ENCODE results near the gene CCDC167.
"Not testable (repeated sequence)": the region's sequence is repeated elsewhere in the genome, so short reads cannot be mapped to it uniquely, and the experiment has no call there.

CCDC167 gene

DNA sequence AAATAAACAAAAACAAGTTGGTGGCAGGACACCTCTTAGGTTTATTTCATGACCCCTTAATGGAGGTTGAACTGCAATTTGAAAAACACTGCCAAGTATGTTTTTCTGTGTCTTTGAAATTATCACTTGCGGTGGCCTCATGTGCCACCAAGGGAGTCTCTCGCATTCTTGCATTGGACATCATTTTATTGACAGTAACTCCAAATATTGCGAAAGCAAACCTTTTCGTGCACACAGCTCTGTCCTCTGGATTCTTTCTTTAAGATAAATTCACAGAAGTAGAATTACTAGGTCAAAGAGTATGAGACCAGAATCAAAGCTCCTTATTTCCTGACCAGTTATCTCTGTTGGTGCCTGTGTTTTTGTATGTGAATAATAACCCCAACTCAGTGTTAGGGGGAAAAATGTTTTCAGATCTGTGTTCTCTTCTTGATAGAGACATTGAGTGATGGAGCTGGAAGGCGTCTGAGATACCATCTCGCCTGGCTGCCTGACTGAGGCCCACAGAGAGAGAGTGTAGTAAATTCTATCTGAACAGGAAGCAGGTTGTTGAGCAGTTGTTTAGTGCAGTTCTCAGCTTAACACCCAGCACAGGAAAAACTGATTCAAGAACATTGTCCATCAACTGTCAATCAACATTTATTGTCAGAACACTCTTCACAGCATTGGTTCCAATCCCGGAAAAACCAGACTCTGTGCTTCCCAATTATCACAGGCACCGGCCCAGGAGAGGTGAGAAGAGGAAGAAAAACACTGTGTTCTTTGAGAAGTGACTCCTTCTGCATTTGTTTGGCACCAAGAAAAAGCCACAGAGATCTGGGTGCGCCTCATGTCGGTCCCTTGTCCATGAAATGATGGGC lies 2.2 kb upstream of the CCDC167 start:
- TF ChIP-seq, protein P1, sequence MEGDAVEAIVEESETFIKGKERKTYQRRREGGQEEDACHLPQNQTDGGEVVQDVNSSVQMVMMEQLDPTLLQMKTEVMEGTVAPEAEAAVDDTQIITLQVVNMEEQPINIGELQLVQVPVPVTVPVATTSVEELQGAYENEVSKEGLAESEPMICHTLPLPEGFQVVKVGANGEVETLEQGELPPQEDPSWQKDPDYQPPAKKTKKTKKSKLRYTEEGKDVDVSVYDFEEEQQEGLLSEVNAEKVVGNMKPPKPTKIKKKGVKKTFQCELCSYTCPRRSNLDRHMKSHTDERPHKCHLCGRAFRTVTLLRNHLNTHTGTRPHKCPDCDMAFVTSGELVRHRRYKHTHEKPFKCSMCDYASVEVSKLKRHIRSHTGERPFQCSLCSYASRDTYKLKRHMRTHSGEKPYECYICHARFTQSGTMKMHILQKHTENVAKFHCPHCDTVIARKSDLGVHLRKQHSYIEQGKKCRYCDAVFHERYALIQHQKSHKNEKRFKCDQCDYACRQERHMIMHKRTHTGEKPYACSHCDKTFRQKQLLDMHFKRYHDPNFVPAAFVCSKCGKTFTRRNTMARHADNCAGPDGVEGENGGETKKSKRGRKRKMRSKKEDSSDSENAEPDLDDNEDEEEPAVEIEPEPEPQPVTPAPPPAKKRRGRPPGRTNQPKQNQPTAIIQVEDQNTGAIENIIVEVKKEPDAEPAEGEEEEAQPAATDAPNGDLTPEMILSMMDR (conservative IDR thresholded peaks at IDR 0.05; ENCODE audit: low read depth, low read length) = no peak
- Histone ChIP-seq H3K4me2 (no peak overlapping the region), H3K79me2 (ENCODE audit: insufficient read depth, low read depth) (no peaks in the 10 kb centered on the region; the same call in 1 of the 2 replicates), H3K4me1 (ENCODE audit: low read depth, poor library complexity, severe bottlenecking) (peaks cover 12% of the 10 kb centered on the region), H4K20me1 (ENCODE audit: insufficient read depth) (no peaks in the 10 kb centered on the region), H3K4me3 (IDR thresholded peaks at IDR 0.05; ENCODE audit: insufficient read depth, low read depth, low read length) (no peak overlapping the region), H2AFZ (ENCODE audit: low read depth) (no peak overlapping the region), H3K36me3 (ENCODE audit: insufficient read depth) (no peaks in the 10 kb centered on the region), H3K27ac (no peak overlapping the region), H3K27me3 (ENCODE audit: insufficient read depth, low read depth) (no peaks in the 10 kb centered on the region), H3K9ac (no peak overlapping the region)

DNA sequence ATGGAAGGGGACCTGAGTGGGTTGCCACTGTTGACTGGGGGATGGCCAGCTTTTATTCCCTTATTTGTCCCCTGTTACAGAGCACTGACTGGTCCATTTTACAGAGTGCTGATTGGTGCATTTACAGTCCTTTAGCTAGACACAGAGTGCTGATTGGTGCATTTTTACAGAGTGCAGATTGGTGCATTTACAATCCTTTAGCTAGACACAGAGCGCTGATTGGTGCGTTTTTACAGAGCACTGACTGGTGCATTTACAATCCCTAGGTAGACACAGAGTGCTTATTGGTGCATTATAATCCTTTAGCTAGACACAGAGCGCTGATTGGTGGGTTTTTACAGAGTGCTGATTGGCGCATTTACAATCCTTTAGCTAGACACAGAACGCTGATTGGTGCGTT lies 1.2 kb upstream of the CCDC167 start:
- not testable (repeated sequence) for H3K9ac ChIP-seq; H3K4me3 ChIP-seq (IDR thresholded peaks at IDR 0.05; ENCODE audit: insufficient read depth, low read depth, low read length); H3K27ac ChIP-seq; H3K4me2 ChIP-seq; H2AFZ ChIP-seq (ENCODE audit: low read depth); H3K27me3 ChIP-seq (ENCODE audit: insufficient read depth, low read depth); H3K36me3 ChIP-seq (ENCODE audit: insufficient read depth); H3K79me2 ChIP-seq (ENCODE audit: insufficient read depth, low read depth); H4K20me1 ChIP-seq (ENCODE audit: insufficient read depth)
- peaks cover 12% of the 10 kb centered on the region for H3K4me1 ChIP-seq (ENCODE audit: low read depth, poor library complexity, severe bottlenecking)

DNA sequence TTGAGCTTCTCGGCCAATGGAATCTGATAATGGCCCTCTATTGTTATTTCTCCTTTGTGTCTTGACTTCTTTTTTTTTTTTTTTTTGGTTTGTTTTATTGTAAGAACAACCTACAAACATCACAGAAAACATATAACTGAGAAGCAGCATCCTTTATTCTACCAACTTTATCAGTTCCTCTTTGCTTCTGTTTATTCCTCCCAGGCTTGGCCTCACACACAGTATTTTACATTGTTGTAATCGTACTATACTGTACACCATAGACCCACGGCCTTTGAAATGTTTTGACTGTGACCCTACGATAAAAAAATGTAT lies 558 bp upstream of the CCDC167 start:
- Histone ChIP-seq H3K27me3 (ENCODE audit: insufficient read depth, low read depth) (no peaks in the 10 kb centered on the region), H2AFZ (ENCODE audit: low read depth) (peak overlapping the region; percentile 38), H4K20me1 (ENCODE audit: insufficient read depth) (no peaks in the 10 kb centered on the region), H3K36me3 (ENCODE audit: insufficient read depth) (no peaks in the 10 kb centered on the region), H3K4me2 (peak overlapping the region; percentile 75; the same call in 1 of the 2 replicates), H3K4me3 (IDR thresholded peaks at IDR 0.05; ENCODE audit: insufficient read depth, low read depth, low read length) (no peak overlapping the region), H3K9ac (no peak overlapping the region; the same call in 1 of the 2 replicates), H3K79me2 (ENCODE audit: insufficient read depth, low read depth) (no peaks in the 10 kb centered on the region; the same call in 1 of the 2 replicates), H3K4me1 (ENCODE audit: low read depth, poor library complexity, severe bottlenecking) (peaks cover 12% of the 10 kb centered on the region), H3K27ac (no peak overlapping the region)
- TF ChIP-seq, protein P1 (conservative IDR thresholded peaks at IDR 0.05; ENCODE audit: low read depth, low read length) = no peak

DNA sequence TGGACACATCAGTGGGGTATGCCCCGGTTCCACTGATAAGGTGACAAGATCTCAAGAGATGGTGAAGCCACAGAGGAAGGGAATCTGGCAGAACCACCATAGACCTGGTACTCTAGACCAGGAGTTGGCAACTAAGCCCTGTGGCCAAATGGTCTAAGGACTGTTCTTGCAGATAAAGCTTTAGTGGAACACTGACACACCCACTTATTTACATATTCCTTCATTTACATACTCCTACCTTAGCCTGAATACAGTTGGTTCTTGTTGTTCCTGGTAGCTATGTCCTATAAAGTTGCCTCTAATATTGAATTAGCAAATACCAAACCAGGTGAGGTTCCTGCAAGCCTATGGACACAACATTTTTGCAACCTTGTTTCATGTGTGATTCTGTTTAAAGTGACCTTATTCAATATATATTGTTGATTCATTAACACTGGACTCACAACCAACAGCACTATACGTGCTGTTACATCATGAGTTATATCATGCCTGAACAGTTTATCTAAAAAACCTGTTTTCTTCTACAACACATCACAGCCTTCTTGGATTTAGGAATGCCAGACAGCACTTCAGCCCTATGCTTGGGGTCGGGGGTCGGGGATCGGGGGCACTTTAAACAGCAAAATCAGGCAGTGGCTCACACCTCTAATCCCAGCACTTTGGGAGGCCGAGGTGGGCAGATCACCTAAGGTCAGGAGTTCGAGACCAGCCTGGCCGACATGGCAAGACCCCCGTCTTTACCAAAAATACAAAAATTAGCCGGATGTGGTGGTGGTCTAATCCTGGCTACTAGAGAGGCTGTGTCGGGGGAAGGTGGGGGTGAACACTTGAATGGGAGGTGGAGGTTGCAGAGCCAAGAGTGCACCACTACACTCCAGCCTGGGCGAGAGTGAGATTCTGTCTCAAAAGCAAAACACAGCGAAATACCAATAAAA lies 2.5 kb downstream of the CCDC167 start:
- Histone ChIP-seq H3K4me2 (no peak overlapping the region), H3K4me3 (IDR thresholded peaks at IDR 0.05; ENCODE audit: insufficient read depth, low read depth, low read length) (no peak overlapping the region), H4K20me1 (ENCODE audit: insufficient read depth) (no peaks in the 10 kb centered on the region), H3K4me1 (ENCODE audit: low read depth, poor library complexity, severe bottlenecking) (peaks cover 12% of the 10 kb centered on the region), H3K36me3 (ENCODE audit: insufficient read depth) (no peaks in the 10 kb centered on the region), H2AFZ (ENCODE audit: low read depth) (no peak overlapping the region), H3K27me3 (ENCODE audit: insufficient read depth, low read depth) (no peaks in the 10 kb centered on the region), H3K27ac (no peak overlapping the region), H3K9ac (no peak overlapping the region), H3K79me2 (ENCODE audit: insufficient read depth, low read depth) (no peaks in the 10 kb centered on the region; the same call in 1 of the 2 replicates)
- TF ChIP-seq, protein P1 (conservative IDR thresholded peaks at IDR 0.05; ENCODE audit: low read depth, low read length) = no peak

Measured in KMS-11 (cell line).